Pancreas (tissue), 10 donors: Measurements from ENCODE around the gene COQ4. TPM values are rescaled to one million over a fixed set of nuclear protein-coding genes. Genes with fewer than 3 reads are reported as not detected.

ENCODE experiments used
- ATAC-seq, 4 donors: fragments of 200-7000 bp; cut with Tn5 transposase; one replicate each; pipeline versions ENCODE4 v1.8.0 to v1.9.1; 2020; ENCODE audit warnings: mild to moderate bottlenecking in 4 of 4, moderate library complexity in 4 of 4
- DNase-seq, 6 donors: peaks; one replicate each; pipeline ENCODE4 v3.0.0-alpha.2; 2020
- FAIRE-seq: peaks from 2 replicates; lab custom pipeline; 2012; peaks lifted over from hg19 to GRCh38; lab: Jason Lieb, UNC
- H3K27ac ChIP-seq, 4 donors: fragments of 200-600 bp; sonication (generic); 1 replicate in 3 of 4; 2 replicates in 1 of 4; pipeline versions ENCODE4 v1.5.0 to v1.8.0; 2020
- H3K27me3 ChIP-seq, 4 donors: fragments of 200-600 bp; one replicate each; pipeline ENCODE4 v1.8.0; 2021
- H3K36me3 ChIP-seq, 3 donors: fragments of 200-600 bp; sonication (generic) in 1 of 3; one replicate each; pipeline versions ENCODE4 v1.5.0 to v1.8.0; 2020 to 2021
- H3K4me1 ChIP-seq, 3 donors: fragments of 200-600 bp; one replicate each; pipeline ENCODE4 v1.8.0; 2021
- H3K4me3 ChIP-seq, 4 donors: fragments of 200-600 bp; sonication (generic) in 2 of 4; one replicate each; pipeline versions ENCODE4 v1.5.0 to v1.8.0; 2020 to 2021
- H3K9me3 ChIP-seq, 4 donors: fragments of 200-600 bp; one replicate each; pipeline ENCODE4 v1.8.0; 2021
- CTCF ChIP-seq, 4 donors: fragments of 200-600 bp; sonication (generic) in 3 of 4; IDR thresholded peaks; one replicate each; pipeline versions ENCODE4 v1.5.0 to v1.8.0; 2021; ENCODE audit warnings: antibody characterized with exemption in 4 of 4
- WGBS, 2 donors: extraction: QIAGEN DNeasy Blood & Tissue Kit; methylation state at CpG; one replicate each; pipeline ENCODE4 v1.1.7; 2013; 5-methylcytosine and 5-hydroxymethylcytosine counted together
- intact Hi-C, 3 donors: fragments of 100-400 bp; cut with DNase I; formaldehyde crosslinking; loops; one replicate each; pipeline versions ENCODE4 v1.11.1 to v1.14.2; 2022
- polyA plus RNA-seq, 2 donors: library from polyadenylated mRNA; stranded (reverse); fragments of 200-250 nt; gene quantifications; one replicate each; pipeline ENCODE4 v1.2.3, GENCODE V29; 2013
- total RNA-seq, 6 donors: library from RNA; stranded (reverse); fragmentation: NEBNext Ultra II Directional in 4 of 6; extraction: Animal tissue kit (Norgen Biotek cat#: 25700) in 4 of 6; gene quantifications; one replicate each; pipeline versions ENCODE4 v1.2.1 to v1.2.4, GENCODE V29; 2021 to 2023
- donor health status: healthy with polysubstance abuse.
- donor health status: DM: no; HTN: no; CAD: no; lungs with moderate emphysema.
- donor health status: DM: no; HTN: no; CAD: no.
- donor health status: control.
- donor health status: control.
- donor health status: Bipolar disorder and iron deficiency.
- donor health status: DM: yes; HTN: yes; CAD: no.
- donor health status: DM: no; HTN: no; CAD: no.
- donor health status: DM: no; HTN: no; CAD: no.
- donor health status: DM: yes; HTN: yes; CAD: no.

COQ4 gene
- total and polyA plus RNA-seq, 8 donors: 23.1 to 103 (median 32.8) TPM

DNA sequence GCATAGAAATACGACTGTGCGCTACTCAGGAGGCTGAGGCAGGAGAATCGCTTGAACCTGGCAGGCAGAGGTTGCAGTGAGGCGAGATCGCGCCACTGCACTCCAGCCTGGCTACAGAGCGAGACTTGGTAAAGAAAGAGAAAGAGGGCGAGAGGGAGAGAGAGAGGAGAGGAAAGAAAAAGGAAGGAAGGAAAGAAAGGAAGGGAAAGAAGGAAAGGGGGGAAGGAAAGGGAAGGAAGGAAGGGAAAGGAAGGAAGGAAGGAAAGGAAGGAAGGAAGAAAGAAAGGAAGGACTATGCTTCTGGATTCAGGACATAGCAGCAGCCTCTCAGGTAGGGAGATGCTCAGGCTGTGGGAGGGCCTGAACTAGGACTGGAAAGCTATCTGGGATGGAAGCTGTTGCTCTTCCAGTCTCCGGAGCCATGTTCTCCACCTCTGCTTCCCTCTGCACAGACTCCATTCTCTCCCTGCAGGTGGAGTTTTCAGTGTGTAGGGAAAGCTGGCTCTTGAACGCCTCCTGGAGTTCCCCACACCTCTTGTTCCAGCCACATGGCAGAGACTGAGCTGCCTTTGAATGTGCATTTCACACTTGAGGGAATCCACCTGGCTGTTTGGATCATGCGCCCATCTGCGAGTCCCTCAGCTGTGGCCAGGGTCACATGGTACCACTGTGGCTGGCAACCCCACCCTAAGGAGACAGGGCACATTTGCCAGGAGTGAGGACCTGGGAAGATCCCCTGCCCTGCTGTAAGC is 37.4 kb upstream of the COQ4 start:
- TF ChIP-seq CTCF (IDR thresholded peaks at IDR 0.05): no peak
- no peaks in the 10 kb centered on the region for H3K36me3 ChIP-seq
- WGBS, 2 donors: 95 to 96% methylated on average over 12 of the region's 12 CpGs
- H3K4me1 ChIP-seq: no peaks in the 10 kb centered on the region
- no peaks in the 10 kb centered on the region for H3K27me3 ChIP-seq
- H3K4me3 ChIP-seq: no peak overlapping the region
- DNase-seq (no peak), ATAC-seq (no peak), FAIRE-seq (no peak)
- intact Hi-C loops: no loop called here
- H3K27ac ChIP-seq: no peak overlapping the region
- H3K9me3 ChIP-seq: no peaks in the 10 kb centered on the region

GRCh38 chr9:128286440-128286839 is 36.2 kb upstream of the COQ4 start:
- Histone ChIP-seq H3K27ac (no peak overlapping the region), H3K27me3 (no peaks in the 10 kb centered on the region), H3K4me1 (no peaks in the 10 kb centered on the region), H3K36me3 (no peaks in the 10 kb centered on the region), H3K9me3 (no peaks in the 10 kb centered on the region), H3K4me3 (no peak overlapping the region)
- no peak for FAIRE-seq
- intact Hi-C loops: no loop called here
- DNase-seq: no peak
- TF ChIP-seq CTCF (IDR thresholded peaks at IDR 0.05): no peak
- 66 to 75% methylated on average over 6 of the region's 6 CpGs for WGBS, 2 donors
- ATAC-seq: no peak

GRCh38 chr9:128288273-128289004 is 34.2 kb upstream of the COQ4 start:
- FAIRE-seq (no peak), DNase-seq (no peak), ATAC-seq (no peak)
- H3K27me3 ChIP-seq: no peaks in the 10 kb centered on the region
- no peak for TF ChIP-seq CTCF (IDR thresholded peaks at IDR 0.05)
- H3K9me3 ChIP-seq: no peaks in the 10 kb centered on the region
- H3K36me3 ChIP-seq: no peaks in the 10 kb centered on the region
- intact Hi-C loops: no loop called here
- 85 to 86% methylated on average over 11 of the region's 11 CpGs for WGBS, 2 donors
- H3K27ac ChIP-seq: no peak overlapping the region
- no peaks in the 10 kb centered on the region for H3K4me1 ChIP-seq
- no peak overlapping the region for H3K4me3 ChIP-seq

DNA sequence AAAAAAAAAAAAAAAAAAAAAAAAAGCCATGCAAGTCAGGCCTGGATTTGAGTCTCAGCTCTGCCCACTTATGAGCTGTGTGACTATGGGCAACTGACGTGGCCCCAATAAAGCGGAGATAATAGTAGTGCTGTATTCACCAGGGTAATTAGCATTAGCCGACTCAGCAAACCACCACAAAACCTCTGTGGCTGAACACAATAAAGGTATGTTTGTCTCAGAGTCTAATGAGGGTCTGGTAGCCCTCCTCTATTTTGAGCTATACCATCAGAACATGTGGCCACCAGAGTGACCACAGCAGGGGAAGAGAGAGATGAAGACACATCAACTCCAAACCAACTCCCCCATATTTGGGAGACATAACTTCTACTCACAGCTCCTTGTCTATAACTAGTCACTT is 30.6 kb upstream of the COQ4 start:
- FAIRE-seq (no peak), DNase-seq (no peak), ATAC-seq (no peak)
- Histone ChIP-seq H3K9me3 (no peaks in the 10 kb centered on the region), H3K27ac (no peak overlapping the region), H3K36me3 (no peaks in the 10 kb centered on the region), H3K4me3 (no peak overlapping the region), H3K4me1 (peaks cover 0 to 6% (median 6%) of the 10 kb centered on the region in 3 donors), H3K27me3 (no peaks in the 10 kb centered on the region)
- 87 to 95% methylated on average over 3 of the region's 3 CpGs for whole genome bisulfite sequencing, 2 donors
- intact Hi-C loops: loop anchor here in 1 of 3 donors (10.0 kb wide), 1 partner anchor 53 kb away; the partner anchor contains the start of gene SLC27A4
- no peak for TF ChIP-seq CTCF (IDR thresholded peaks at IDR 0.05)
